Measurements from ENCODE around the gene OR5D14. TPM values are rescaled to one million over a fixed set of nuclear protein-coding genes. Genes with fewer than 3 reads are reported as not detected.

Gene OR5D14
- not detected in 5 replicates for total RNA-seq (2022; extraction: Qiagen RNA extraction)

GRCh38 chr11:55795256-55795655 lies at the start of gene OR5D14:
TSS of gene OR5D14 (plus strand) at chr11:55795556. CDS start at chr11:55795556, 0 bp downstream.

GRCh38 chr11:55773138-55773537 lies 22.2 kb upstream of the OR5D14 start, which contains the start of gene OR5D13:
TSS of gene OR5D13 (plus strand) at chr11:55773438. CDS start at chr11:55773438, 0 bp downstream.

GRCh38 chr11:55811067-55811466 lies 15.7 kb downstream of the OR5D14 start, which contains the start of gene OR5L1:
TSS of gene OR5L1 (plus strand) at chr11:55811367. CDS start at chr11:55811467, 100 bp downstream.

GRCh38 chr11:55819330-55819729 lies 24.0 kb downstream of the OR5D14 start, which contains the start of gene OR5D18:
TSS of gene OR5D18 (plus strand) at chr11:55819630. CDS start at chr11:55819630, 0 bp downstream.

GRCh38 chr11:55826919-55827318 lies 31.6 kb downstream of the OR5D14 start, which contains the start of gene OR5L2:
TSS of gene OR5L2 (plus strand) at chr11:55827219. CDS start at chr11:55827219, 0 bp downstream.

GRCh38 chr11:55838452-55838851 lies 43.1 kb downstream of the OR5D14 start, which contains the start of gene OR5D16:
TSS of gene OR5D16 (plus strand) at chr11:55838752. CDS start at chr11:55838752, 0 bp downstream.

Other genes starting within 250 kb of the OR5D14 start
- gene OR4C15, start 241.1 kb upstream of the OR5D14 start, total RNA-seq (2022; extraction: Qiagen RNA extraction), result not detected in 5 replicates
- gene OR4C16, start 223.4 kb upstream of the OR5D14 start, total RNA-seq (2022; extraction: Qiagen RNA extraction), result not detected in 5 replicates
- not detected in 5 replicates for gene OR4C11, start 187.9 kb upstream of the OR5D14 start, total RNA-seq (2022; extraction: Qiagen RNA extraction)
- not detected in 5 replicates for gene OR4P4, start 160.4 kb upstream of the OR5D14 start, total RNA-seq (2022; extraction: Qiagen RNA extraction)
- not detected in 5 replicates for gene OR4S2, start 147.2 kb upstream of the OR5D14 start, total RNA-seq (2022; extraction: Qiagen RNA extraction)
- gene OR4C6, start 133.4 kb upstream of the OR5D14 start, total RNA-seq (2022; extraction: Qiagen RNA extraction), result not detected in 5 replicates
- gene OR5D13, start 22.1 kb upstream of the OR5D14 start, total RNA-seq (2022; extraction: Qiagen RNA extraction), result not detected in 5 replicates
- gene OR5L1, start 15.8 kb downstream of the OR5D14 start, total RNA-seq (2022; extraction: Qiagen RNA extraction), result not detected in 5 replicates
- not detected in 5 replicates for gene OR5D18, start 24.1 kb downstream of the OR5D14 start, total RNA-seq (2022; extraction: Qiagen RNA extraction)
- gene OR5L2, start 31.7 kb downstream of the OR5D14 start, total RNA-seq (2022; extraction: Qiagen RNA extraction), result not detected in 5 replicates
- not detected in 5 replicates for gene OR5D16, start 43.2 kb downstream of the OR5D14 start, total RNA-seq (2022; extraction: Qiagen RNA extraction)
- gene TRIM51, start 87.7 kb downstream of the OR5D14 start, total RNA-seq (2022; extraction: Qiagen RNA extraction), result not detected in 5 replicates
- not detected in 5 replicates for gene OR5W2, start 119.0 kb downstream of the OR5D14 start, total RNA-seq (2022; extraction: Qiagen RNA extraction)
- not detected in 5 replicates for gene OR5I1, start 140.8 kb downstream of the OR5D14 start, total RNA-seq (2022; extraction: Qiagen RNA extraction)
- gene OR10AG1, start 174.4 kb downstream of the OR5D14 start, total RNA-seq (2022; extraction: Qiagen RNA extraction), result not detected in 5 replicates
- gene OR5F1, start 199.1 kb downstream of the OR5D14 start, total RNA-seq (2022; extraction: Qiagen RNA extraction), result not detected in 5 replicates
- not detected in 5 replicates for gene OR5AS1, start 232.1 kb downstream of the OR5D14 start, total RNA-seq (2022; extraction: Qiagen RNA extraction)